IMR-90 (cell line): Measurements from ENCODE around the gene UCP1. TPM values are rescaled to one million over a fixed set of nuclear protein-coding genes. Genes with fewer than 3 reads are reported as not detected.
A peak's percentile ranks its signal among the peaks of the same experiment; 100 is the strongest.

Source experiments
- ATAC-seq: fragments of 200-7000 bp; cut with Tn5 transposase; 2 replicates; pipeline ENCODE4 v1.9.1; 2020; ENCODE audit warnings: low read depth, mild to moderate bottlenecking, moderate library complexity
- BruUV-seq: library from RNA; stranded (reverse); fragments of 400-500 nt; replicated peaks from 2 replicates; lab custom pipeline; 2021; lab: Mats Ljungman, UMichigan
- CTCF ChIA-PET: fragments of 300-600 bp; formaldehyde crosslinking; extraction: SDS; loops from one replicate; lab custom pipeline; 2021; ENCODE audit warnings: antibody characterized with exemption; lab: Yijun Ruan, JAX
- POLR2A ChIA-PET: fragments of 300-600 bp; sonication (Branson Sonifier 250); formaldehyde crosslinking; loops from one replicate; lab custom pipeline; 2022; ENCODE audit warnings: antibody characterized with exemption; ENCODE audit not compliant: unreplicated experiment; lab: Charles Lee
- DNase-seq: peaks from one replicate; pipeline ENCODE4 v3.0.0; 2013
- H2AFZ ChIP-seq: replicated peaks from 2 replicates; pipeline ENCODE3; 2013; ENCODE audit warnings: low read length, mild to moderate bottlenecking; ENCODE audit not compliant: poor library complexity
- H2AK5ac ChIP-seq: 2 replicates; pipeline ENCODE4 v1.6.1; 2013; ENCODE audit warnings: low read depth, low read length, inconsistent platforms
- H2AK9ac ChIP-seq: replicated peaks from 2 replicates; pipeline ENCODE3; 2013; ENCODE audit warnings: mild to moderate bottlenecking, low read depth, low read length, moderate library complexity; ENCODE audit not compliant: poor library complexity
- H2BK120ac ChIP-seq: 2 replicates; pipeline ENCODE4 v1.6.1; 2013; ENCODE audit warnings: low read depth, low read length, inconsistent platforms
- H2BK15ac ChIP-seq: 3 replicates; pipeline ENCODE4 v1.6.1; 2013; ENCODE audit warnings: low read depth, low read length, inconsistent platforms
- H2BK20ac ChIP-seq: 2 replicates; pipeline ENCODE4 v1.6.1; 2013; ENCODE audit warnings: low read depth, mild to moderate bottlenecking, inconsistent platforms, low read length, moderate library complexity
- H2BK5ac ChIP-seq: 2 replicates; pipeline ENCODE4 v1.6.1; 2013; ENCODE audit warnings: mild to moderate bottlenecking, low read depth, low read length, inconsistent platforms; ENCODE audit not compliant: poor library complexity, severe bottlenecking
- H3K14ac ChIP-seq: replicated peaks from 2 replicates; pipeline ENCODE4 v1.6.1; 2013; ENCODE audit warnings: low read depth, low read length, inconsistent platforms
- H3K18ac ChIP-seq: 2 replicates; pipeline ENCODE4 v1.6.1; 2013; ENCODE audit warnings: low read depth, low read length, control low read depth
- H3K23ac ChIP-seq: 2 replicates; pipeline ENCODE4 v1.6.1; 2013; ENCODE audit warnings: low read depth, low read length, inconsistent platforms
- H3K27ac ChIP-seq: 2 replicates; pipeline ENCODE4 v1.5.1; 2013; ENCODE audit warnings: mild to moderate bottlenecking, control low read depth, low read length; ENCODE audit not compliant: insufficient read depth
- H3K27me3 ChIP-seq: 2 replicates; pipeline ENCODE4 v1.6.1; 2013; ENCODE audit warnings: low read length; ENCODE audit not compliant: control insufficient read depth, insufficient read depth
- H3K36me3 ChIP-seq: 2 replicates; pipeline ENCODE4 v1.6.1; 2013; ENCODE audit warnings: low read length, mixed read lengths; ENCODE audit not compliant: control insufficient read depth, insufficient read depth
- H3K4ac ChIP-seq: 2 replicates; pipeline ENCODE4 v1.6.1; 2013; ENCODE audit warnings: low read depth, low read length, inconsistent platforms
- H3K4me1 ChIP-seq: 2 replicates; pipeline ENCODE4 v1.6.1; 2013; ENCODE audit warnings: low read length, mixed read lengths; ENCODE audit not compliant: control insufficient read depth, insufficient read depth
- H3K4me2 ChIP-seq: 2 replicates; pipeline ENCODE4 v1.6.1; 2013; ENCODE audit warnings: low read depth, mild to moderate bottlenecking, control low read depth, low read length, moderate library complexity
- H3K4me3 ChIP-seq: 2 replicates; pipeline ENCODE4 v1.5.1; 2013; ENCODE audit warnings: low read depth, mild to moderate bottlenecking, control low read depth, low read length, moderate library complexity; ENCODE audit not compliant: insufficient read depth
- H3K56ac ChIP-seq: 2 replicates; pipeline ENCODE4 v1.6.1; 2013; ENCODE audit warnings: low read length, inconsistent platforms; ENCODE audit not compliant: insufficient read depth; ENCODE audit errors: extremely low read depth
- H3K79me1 ChIP-seq, 2 experiments: 2 replicates each; pipeline ENCODE4 v1.6.1; 2013; ENCODE audit warnings: low read length in 2 of 2, inconsistent platforms in 1 of 2, low read depth in 1 of 2
- H3K9ac ChIP-seq: 2 replicates; pipeline ENCODE4 v1.6.1; 2013; ENCODE audit warnings: low read depth, low read length, control low read depth
- H3K9me1 ChIP-seq: 2 replicates; pipeline ENCODE4 v1.6.1; 2013; ENCODE audit warnings: low read length, inconsistent platforms; ENCODE audit not compliant: insufficient read depth
- H3K9me3 ChIP-seq: 2 replicates; pipeline ENCODE4 v1.6.1; 2013; ENCODE audit warnings: low read length; ENCODE audit not compliant: control insufficient read depth, insufficient read depth
- H4K20me1 ChIP-seq: 2 replicates; pipeline ENCODE4 v1.6.1; 2013; ENCODE audit warnings: low read length, inconsistent platforms; ENCODE audit not compliant: insufficient read depth
- H4K5ac ChIP-seq: 2 replicates; pipeline ENCODE4 v1.6.1; 2013; ENCODE audit warnings: mild to moderate bottlenecking, low read depth, low read length, control low read depth
- H4K8ac ChIP-seq, 2 experiments: 2 replicates each; pipeline ENCODE4 v1.6.1; 2013; ENCODE audit warnings: low read depth in 2 of 2, low read length in 2 of 2, control low read depth in 1 of 2, inconsistent platforms in 1 of 2
- H4K91ac ChIP-seq: 2 replicates; pipeline ENCODE4 v1.6.1; 2013; ENCODE audit warnings: low read depth, low read length, inconsistent platforms; ENCODE audit not compliant: insufficient read depth
- BHLHE40 ChIP-seq: fragments of 150-350 bp; IDR thresholded peaks from 2 replicates; pipeline ENCODE4 v1.6.1; 2016; ENCODE audit warnings: mild to moderate bottlenecking, low read depth, low read length
- CEBPB ChIP-seq: IDR thresholded peaks from 2 replicates; pipeline ENCODE4 v1.6.1; 2012; ENCODE audit warnings: low read depth, low read length, improper control_type of control experiment
- CTCF ChIP-seq: conservative IDR thresholded peaks from 2 replicates; pipeline ENCODE4 v1.5.1; 2012; ENCODE audit warnings: mild to moderate bottlenecking, low read depth, low read length, improper control_type of control experiment
- NFE2L2 ChIP-seq: fragments of 150-350 bp; IDR thresholded peaks from 2 replicates; pipeline ENCODE4 v1.6.1; 2016; ENCODE audit warnings: low read depth, mild to moderate bottlenecking, low read length
- POLR2A ChIP-seq: IDR thresholded peaks from 2 replicates; pipeline ENCODE4 v1.6.1; 2012; ENCODE audit warnings: mild to moderate bottlenecking, low read depth, low read length
- RAD21 ChIP-seq: IDR thresholded peaks from 2 replicates; pipeline ENCODE4 v1.6.1; 2012; ENCODE audit warnings: low read length, improper control_type of control experiment
- RCOR1 ChIP-seq: IDR thresholded peaks from 2 replicates; pipeline ENCODE4 v1.6.1; 2012; ENCODE audit warnings: mild to moderate bottlenecking, low read length, improper control_type of control experiment; ENCODE audit not compliant: insufficient replicate concordance
- RFX5 ChIP-seq: IDR thresholded peaks from 2 replicates; pipeline ENCODE4 v1.8.0; 2012; ENCODE audit warnings: low read depth, mild to moderate bottlenecking, low read length, moderate library complexity
- SMC3 ChIP-seq: fragments of 150-350 bp; IDR thresholded peaks from 2 replicates; pipeline ENCODE4 v1.6.1; 2016; ENCODE audit warnings: low read depth, mild to moderate bottlenecking, antibody characterized with exemption, low read length, moderate library complexity
- USF2 ChIP-seq: fragments of 150-350 bp; IDR thresholded peaks from 2 replicates; pipeline ENCODE4 v1.6.1; 2017; ENCODE audit warnings: mild to moderate bottlenecking, antibody characterized with exemption, low read length, low read depth
- WGBS, 2 experiments: methylation state at CpG; one replicate each; pipeline versions ENCODE4 v1.1.5 to v1.1.7; 2013; ENCODE audit warnings: missing lambda C conversion rate in 2 of 2; ENCODE audit not compliant: insufficient read length in 1 of 2; ENCODE audit errors: extremely low coverage in 2 of 2; 5-methylcytosine and 5-hydroxymethylcytosine counted together
- dilution Hi-C: fragments of 300-500 bp; cut with HindIII; formaldehyde crosslinking; loops from one replicate; pipeline ENCODE4 v1.14.3; 2018; ENCODE audit warnings: low sequenced_read_pairs; ENCODE audit not compliant: unreplicated experiment
- in situ Hi-C: fragments of 300-500 bp; cut with MboI; formaldehyde crosslinking; loops from 3 replicates; pipeline ENCODE4 v1.14.3; 2019; ENCODE audit warnings: low sequenced_read_pairs, inconsistent platforms, mixed read lengths
- intact Hi-C: fragments of 100-400 bp; cut with micrococcal nuclease; formaldehyde crosslinking; loops from 2 replicates; pipeline ENCODE4 v1.10.0; 2022
- polyA plus RNA-seq, 3 experiments: library from polyadenylated mRNA; depleted of rRNA; stranded (reverse); fragments of >200 nt; gene quantifications; 2 replicates each; pipeline ENCODE4 v1.2.3, GENCODE V29; 2012; ENCODE audit warnings: low replicate concordance in 1 of 3
- total RNA-seq: library from RNA; depleted of rRNA; stranded (reverse); fragments of >200 nt; gene quantifications from 2 replicates; pipeline ENCODE4 v1.2.3, GENCODE V29; 2012
- TF ChIP-seq, protein P1 (sequence below): fragments of 150-350 bp; IDR thresholded peaks from 2 replicates; pipeline ENCODE4 v1.6.1; 2016; ENCODE audit warnings: low read depth, mild to moderate bottlenecking, low read length, moderate library complexity, borderline replicate concordance

UCP1 gene
- total and polyA plus RNA-seq, 2 of the 4 experiments (the other 2 are of a cell fraction) = not detected

DNA sequence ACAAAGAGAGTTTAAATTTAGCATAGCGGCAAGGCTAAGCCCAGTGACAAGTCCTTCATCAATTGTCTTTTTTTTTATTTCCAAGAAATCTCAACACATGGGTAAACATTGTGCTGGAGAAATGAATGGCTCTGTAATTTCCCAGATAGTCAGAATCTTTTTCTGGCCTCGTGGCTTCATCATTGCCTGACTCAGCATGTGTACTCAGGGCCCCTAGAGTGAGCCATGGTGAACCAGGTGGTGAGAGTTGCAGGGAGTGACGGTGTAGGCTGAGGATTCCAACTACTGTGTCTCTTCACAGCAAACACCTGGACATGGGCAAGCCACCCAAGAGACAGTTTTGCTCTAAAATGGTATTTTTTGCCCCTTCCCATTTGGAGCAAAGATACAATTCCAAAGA is 43.1 kb upstream of the UCP1 start (continued):
- TF ChIP-seq CTCF = no peak

- no peak overlapping the region for H2BK5ac ChIP-seq
- no peak overlapping the region for H3K4me3 ChIP-seq
- H2BK120ac ChIP-seq = no peak overlapping the region
- WGBS, 2 experiments = 33% methylated on average over 1 of the region's 6 CpGs; no CpG with 5 or more reads in 1 of the 2 experiments
- no peak overlapping the region for H2BK20ac ChIP-seq
- H3K18ac ChIP-seq = no peak overlapping the region
- no peak overlapping the region for H2AK5ac ChIP-seq
- H4K8ac ChIP-seq = no peak overlapping the region
- no peak overlapping the region for H3K23ac ChIP-seq
- H4K91ac ChIP-seq = no peak overlapping the region
- no peak overlapping the region for H2BK15ac ChIP-seq
- ATAC-seq (peak; percentile 92), DNase-seq (peak; percentile 55)
- in situ Hi-C loops (loop anchor here (10.0 to 25.0 kb wide), 3 partner anchors 245 to 597 kb away; no protein-coding TSS in a partner anchor), dilution Hi-C loops (no loop called here), intact Hi-C loops (loop anchor here (1.0 to 10.0 kb wide), 6 partner anchors 146 to 952 kb away; no protein-coding TSS in a partner anchor)
- H3K9ac ChIP-seq = no peak overlapping the region
- no TSS peak for BruUV-seq
- peaks cover 7% of the 10 kb centered on the region for H3K27me3 ChIP-seq
- ChIA-PET POLR2A (interaction anchor here (0.5 kb wide), 1 partner anchor 417 kb away, joined by 5 read pairs; no protein-coding TSS in a partner anchor), CTCF (interaction anchor here (0.6 to 1.7 kb wide), 9 partner anchors 10 to 953 kb away, joined by 3 to 6 read pairs (median 3); no protein-coding TSS in a partner anchor)
- no peak overlapping the region for H4K5ac ChIP-seq
- H3K36me3 ChIP-seq = no peaks in the 10 kb centered on the region
- H2AFZ ChIP-seq = no peak overlapping the region
- no peak overlapping the region for H3K27ac ChIP-seq
- no peak overlapping the region for H3K14ac ChIP-seq
- no peak overlapping the region for H3K4me2 ChIP-seq
- H3K4ac ChIP-seq = no peak overlapping the region
- H3K56ac ChIP-seq = no peak overlapping the region
- H3K9me3 ChIP-seq = no peaks in the 10 kb centered on the region
- H3K79me1 ChIP-seq = no peaks in the 10 kb centered on the region
- no peaks in the 10 kb centered on the region for H4K20me1 ChIP-seq
- no peak overlapping the region for H2AK9ac ChIP-seq
- no peaks in the 10 kb centered on the region for H3K4me1 ChIP-seq
- no peaks in the 10 kb centered on the region for H3K9me1 ChIP-seq
- TF ChIP-seq USF2 (no peak), CEBPB (no peak), RFX5 (no peak), RAD21 (peak; percentile 71), POLR2A (no peak), BHLHE40 (no peak), NFE2L2 (no peak), SMC3 (peak; percentile 63), RCOR1 (no peak)
- TF ChIP-seq, protein P1, sequence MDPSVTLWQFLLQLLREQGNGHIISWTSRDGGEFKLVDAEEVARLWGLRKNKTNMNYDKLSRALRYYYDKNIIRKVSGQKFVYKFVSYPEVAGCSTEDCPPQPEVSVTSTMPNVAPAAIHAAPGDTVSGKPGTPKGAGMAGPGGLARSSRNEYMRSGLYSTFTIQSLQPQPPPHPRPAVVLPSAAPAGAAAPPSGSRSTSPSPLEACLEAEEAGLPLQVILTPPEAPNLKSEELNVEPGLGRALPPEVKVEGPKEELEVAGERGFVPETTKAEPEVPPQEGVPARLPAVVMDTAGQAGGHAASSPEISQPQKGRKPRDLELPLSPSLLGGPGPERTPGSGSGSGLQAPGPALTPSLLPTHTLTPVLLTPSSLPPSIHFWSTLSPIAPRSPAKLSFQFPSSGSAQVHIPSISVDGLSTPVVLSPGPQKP = no peak
Observed at GRCh38 chr4:140609548-140610425, 41.0 kb upstream of the UCP1 start.
